HG02884 (cell line): Measurements from ENCODE around the gene ALDH1A2.
"Not testable (repeated sequence)": the region's sequence is repeated elsewhere in the genome, so short reads cannot be mapped to it uniquely, and the experiment has no call there.

Experiments
- ATAC-seq: cut with Tn5 transposase; IDR thresholded peaks from one replicate; pipeline ENCODE4 v1.9.1; 2021; ENCODE audit warnings: mild to moderate bottlenecking, moderate library complexity; ENCODE audit not compliant: unreplicated experiment

ALDH1A2 gene

GRCh38 chr15:58065445-58066041, at the start of gene ALDH1A2:
Gene ALDH1A2, minus strand, starts transcription at chr15:58065711. Its CDS starts 61 bp downstream, at chr15:58065650.
- ATAC-seq, result no peak

GRCh38 chr15:58114812-58115211, 49.3 kb upstream of the ALDH1A2 start:
- no peak for ATAC-seq

GRCh38 chr15:58114388-58114787, 48.9 kb upstream of the ALDH1A2 start:
- ATAC-seq, result no peak

- not testable (repeated sequence) for ATAC-seq
Measured at GRCh38 chr15:58113358-58113757, 47.8 kb upstream of the ALDH1A2 start.

GRCh38 chr15:58111718-58112104, 46.2 kb upstream of the ALDH1A2 start:
- ATAC-seq, result no peak

- ATAC-seq, result no peak
Measured at GRCh38 chr15:58110999-58111717, 45.6 kb upstream of the ALDH1A2 start.

GRCh38 chr15:58109419-58109818, 43.9 kb upstream of the ALDH1A2 start:
- ATAC-seq, result no peak

- no peak for ATAC-seq
Measured at GRCh38 chr15:58108117-58108516, 42.6 kb upstream of the ALDH1A2 start.

- ATAC-seq, result no peak
Measured at GRCh38 chr15:58103482-58103881, 38.0 kb upstream of the ALDH1A2 start.

GRCh38 chr15:58096529-58097084, 31.1 kb upstream of the ALDH1A2 start:
- ATAC-seq, result no peak

GRCh38 chr15:58095415-58095814, 29.9 kb upstream of the ALDH1A2 start:
- ATAC-seq, result no peak

GRCh38 chr15:58087871-58088270, 22.4 kb upstream of the ALDH1A2 start:
- ATAC-seq, result no peak

GRCh38 chr15:58086491-58086890, 21.0 kb upstream of the ALDH1A2 start:
- ATAC-seq, result no peak

- no peak for ATAC-seq
Measured at GRCh38 chr15:58083526-58083925, 18.0 kb upstream of the ALDH1A2 start.

- ATAC-seq, result no peak
Measured at GRCh38 chr15:58081891-58082290, 16.4 kb upstream of the ALDH1A2 start.

- no peak for ATAC-seq
Measured at GRCh38 chr15:58081456-58081855, 15.9 kb upstream of the ALDH1A2 start.

GRCh38 chr15:58080959-58081358, 15.4 kb upstream of the ALDH1A2 start:
- ATAC-seq, result not testable (repeated sequence)

- ATAC-seq, result no peak
Measured at GRCh38 chr15:58080398-58080797, 14.9 kb upstream of the ALDH1A2 start.

GRCh38 chr15:58078591-58078990, 13.1 kb upstream of the ALDH1A2 start:
- ATAC-seq, result no peak

GRCh38 chr15:58077427-58077826, 11.9 kb upstream of the ALDH1A2 start:
- ATAC-seq, result no peak

- ATAC-seq, result no peak
Measured at GRCh38 chr15:58074452-58074851, 8.9 kb upstream of the ALDH1A2 start.

- no peak for ATAC-seq
Measured at GRCh38 chr15:58070801-58071418, 5.4 kb upstream of the ALDH1A2 start.
